Stimulated activated naive CD8-positive, alpha-beta T cell treated with anti-CD3 and anti-CD28 coated beads, Interleukin-15, Interleukin-2, amounts not matched to agents 100 ng/mL and 50 ng/mL, for 24 hours (primary cell): Measurements from ENCODE around the gene ADCY9.

Experiments used
- H3K27ac Mint-ChIP-seq: one replicate; pipeline ENCODE4 v1.8.0; 2021; ENCODE audit warnings: mild to moderate bottlenecking, mixed read lengths
- H3K27me3 Mint-ChIP-seq: one replicate; pipeline ENCODE4 v1.8.0; 2021; ENCODE audit warnings: mixed read lengths
- H3K36me3 Mint-ChIP-seq: one replicate; pipeline ENCODE4 v1.8.0; 2021; ENCODE audit warnings: low read depth, mixed read lengths
- H3K4me1 Mint-ChIP-seq: one replicate; pipeline ENCODE4 v1.8.0; 2021; ENCODE audit warnings: low read depth, mixed read lengths
- H3K4me3 Mint-ChIP-seq: one replicate; pipeline ENCODE4 v1.8.0; 2021; ENCODE audit warnings: mild to moderate bottlenecking, mixed read lengths
- H3K9me3 Mint-ChIP-seq: one replicate; pipeline ENCODE4 v1.8.0; 2021; ENCODE audit warnings: mixed read lengths

ADCY9 gene

GRCh38 chr16:4005281-4005680, 111.0 kb downstream of the ADCY9 start:
- Mint-ChIP-seq H3K36me3 (no peaks in the 10 kb centered on the region), H3K4me1 (peaks cover 4% of the 10 kb centered on the region), H3K27ac (no peak overlapping the region), H3K4me3 (no peak overlapping the region), H3K27me3 (no peaks in the 10 kb centered on the region), H3K9me3 (no peaks in the 10 kb centered on the region)

DNA sequence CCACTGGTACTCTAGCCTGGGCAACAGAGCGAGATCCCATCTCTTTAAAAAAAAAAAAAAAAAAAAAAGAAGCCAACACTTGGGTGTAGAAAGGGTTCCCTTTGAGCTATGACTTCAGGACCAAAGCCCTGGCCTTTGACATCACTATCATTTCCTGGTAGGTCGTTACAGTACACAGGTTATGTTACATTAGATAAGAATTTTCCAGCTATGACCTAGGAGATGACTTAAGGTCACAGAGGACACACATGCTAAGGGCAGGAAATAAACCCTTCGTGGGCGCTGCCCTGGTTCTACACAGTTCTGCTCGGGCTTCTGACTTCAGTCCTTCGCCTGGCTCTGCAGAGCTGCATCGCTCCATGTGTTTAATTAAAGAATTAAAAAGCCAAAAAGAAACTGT, 112.0 kb downstream of the ADCY9 start:
- Mint-ChIP-seq H3K4me1 (peaks cover 13% of the 10 kb centered on the region), H3K4me3 (no peak overlapping the region), H3K27ac (no peak overlapping the region), H3K36me3 (no peaks in the 10 kb centered on the region), H3K9me3 (no peaks in the 10 kb centered on the region), H3K27me3 (no peaks in the 10 kb centered on the region)

DNA sequence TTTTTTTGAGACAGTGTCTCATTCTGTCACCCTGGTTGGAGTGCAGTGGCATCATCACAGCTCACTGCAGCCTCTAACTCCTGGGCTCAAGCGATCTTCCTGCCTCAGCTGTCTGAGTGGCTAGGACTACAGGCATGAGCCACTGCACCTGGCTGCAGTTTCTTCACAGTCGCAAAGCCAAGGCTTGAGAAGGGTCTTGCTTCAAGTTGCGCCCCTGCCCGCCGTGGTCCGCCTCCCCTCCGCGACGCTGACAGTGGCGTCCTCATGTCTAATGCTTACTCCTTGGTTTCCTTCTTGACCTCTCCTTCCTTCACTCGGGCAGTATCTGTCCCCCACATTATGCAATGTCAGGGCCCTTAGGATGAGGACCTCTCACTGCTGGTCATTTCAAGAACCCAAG, 112.7 kb downstream of the ADCY9 start:
- Mint-ChIP-seq H3K4me1 (peaks cover 13% of the 10 kb centered on the region), H3K9me3 (no peaks in the 10 kb centered on the region), H3K4me3 (no peak overlapping the region), H3K27me3 (no peaks in the 10 kb centered on the region), H3K27ac (no peak overlapping the region), H3K36me3 (no peaks in the 10 kb centered on the region)

GRCh38 chr16:4003166-4003565, 113.1 kb downstream of the ADCY9 start:
- H3K4me1 Mint-ChIP-seq = peaks cover 13% of the 10 kb centered on the region
- H3K4me3 Mint-ChIP-seq = no peak overlapping the region
- no peaks in the 10 kb centered on the region for H3K9me3 Mint-ChIP-seq
- H3K27ac Mint-ChIP-seq = no peak overlapping the region
- H3K27me3 Mint-ChIP-seq = no peaks in the 10 kb centered on the region
- no peaks in the 10 kb centered on the region for H3K36me3 Mint-ChIP-seq

DNA sequence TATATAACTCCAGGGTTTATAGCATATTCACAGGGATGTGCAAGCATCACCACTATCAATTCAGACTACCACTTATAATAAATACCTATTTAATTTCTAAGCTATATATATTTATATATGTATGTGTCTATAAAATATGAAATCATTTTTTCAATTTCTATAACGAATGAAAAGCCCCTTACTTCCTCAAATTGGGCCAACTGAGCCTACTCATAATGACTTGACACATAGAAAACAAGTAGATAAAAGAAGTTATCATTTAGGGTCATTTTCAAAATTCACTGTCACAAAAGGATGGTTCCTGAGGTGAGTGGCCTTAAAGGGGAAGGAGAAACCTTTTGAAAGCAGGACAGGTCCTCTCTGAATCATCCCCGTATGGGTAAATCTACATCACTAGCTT, 114.1 kb downstream of the ADCY9 start:
- peaks cover 13% of the 10 kb centered on the region for H3K4me1 Mint-ChIP-seq
- no peaks in the 10 kb centered on the region for H3K9me3 Mint-ChIP-seq
- H3K27ac Mint-ChIP-seq = no peak overlapping the region

GRCh38 chr16:3999479-4000325, 116.5 kb downstream of the ADCY9 start:
- Mint-ChIP-seq H3K27me3 (no peaks in the 10 kb centered on the region), H3K4me3 (no peak overlapping the region), H3K9me3 (no peaks in the 10 kb centered on the region), H3K36me3 (no peaks in the 10 kb centered on the region), H3K27ac (no peak overlapping the region), H3K4me1 (peaks cover 13% of the 10 kb centered on the region)

More for the DNA sequence above, 114.1 kb downstream of the ADCY9 start:
- Mint-ChIP-seq H3K27me3 (no peaks in the 10 kb centered on the region), H3K4me3 (no peak overlapping the region), H3K36me3 (no peaks in the 10 kb centered on the region)

GRCh38 chr16:3998793-3999478, 117.3 kb downstream of the ADCY9 start:
- H3K4me1 Mint-ChIP-seq = peaks cover 13% of the 10 kb centered on the region
- H3K36me3 Mint-ChIP-seq = no peaks in the 10 kb centered on the region
- H3K27ac Mint-ChIP-seq = no peak overlapping the region
- no peaks in the 10 kb centered on the region for H3K27me3 Mint-ChIP-seq
- H3K9me3 Mint-ChIP-seq = no peaks in the 10 kb centered on the region
- no peak overlapping the region for H3K4me3 Mint-ChIP-seq

DNA sequence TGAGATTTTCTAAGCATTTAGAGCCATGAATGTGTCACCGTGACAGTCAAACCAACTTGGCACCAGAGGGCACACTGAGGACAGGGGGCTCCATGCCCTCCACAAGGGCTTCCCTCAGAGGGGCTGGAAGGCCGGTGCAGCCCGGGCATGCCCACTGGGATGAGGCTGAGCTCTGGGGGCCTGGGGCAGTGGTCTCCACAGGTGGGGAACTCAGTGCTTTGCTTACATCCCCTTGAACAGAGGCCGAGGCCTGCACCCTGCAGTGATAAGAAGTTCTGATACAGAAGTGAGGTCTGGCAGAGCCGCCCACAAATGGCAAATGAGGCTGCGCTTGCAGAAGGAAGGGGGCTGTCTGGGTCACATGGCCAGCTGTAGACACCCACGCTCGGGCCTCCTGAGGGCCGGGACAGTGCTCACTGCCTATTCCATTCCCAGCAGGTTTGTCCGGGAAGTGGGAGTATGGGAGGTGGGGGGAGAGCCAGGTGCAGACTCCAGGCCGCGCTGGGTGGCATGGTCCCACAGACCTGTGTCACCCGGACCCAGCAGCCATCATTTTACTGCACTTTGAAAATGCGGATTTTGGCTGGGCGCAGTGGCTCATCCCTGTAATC, 118.9 kb downstream of the ADCY9 start:
- Mint-ChIP-seq H3K27me3 (no peaks in the 10 kb centered on the region), H3K4me3 (no peak overlapping the region), H3K4me1 (peaks cover 13% of the 10 kb centered on the region), H3K27ac (no peak overlapping the region), H3K36me3 (no peaks in the 10 kb centered on the region), H3K9me3 (no peaks in the 10 kb centered on the region)

DNA sequence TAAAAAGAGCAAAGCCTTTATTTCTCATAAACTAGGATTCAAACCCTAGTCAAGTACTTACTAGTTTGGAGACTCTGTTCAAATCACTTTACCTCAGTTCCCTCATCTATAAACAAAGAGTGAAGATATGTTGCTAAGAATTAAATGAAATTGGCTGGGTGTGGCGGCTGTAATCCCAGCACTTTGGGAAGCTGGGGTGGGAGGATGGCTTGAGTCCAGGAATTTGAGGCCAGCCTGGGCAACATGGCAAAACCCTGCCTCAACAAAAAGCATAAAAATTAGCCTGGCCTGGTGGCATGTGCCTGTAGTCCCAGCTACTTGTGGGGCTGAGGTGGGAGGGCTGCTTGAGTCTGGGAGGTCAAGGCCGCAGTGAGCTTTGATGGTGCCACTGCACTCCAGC, 121.2 kb downstream of the ADCY9 start:
- peaks cover 6% of the 10 kb centered on the region for H3K4me1 Mint-ChIP-seq
- no peaks in the 10 kb centered on the region for H3K36me3 Mint-ChIP-seq
- H3K4me3 Mint-ChIP-seq = no peak overlapping the region
- H3K27ac Mint-ChIP-seq = no peak overlapping the region
- no peaks in the 10 kb centered on the region for H3K27me3 Mint-ChIP-seq
- no peaks in the 10 kb centered on the region for H3K9me3 Mint-ChIP-seq

GRCh38 chr16:3993052-3993785, 123.0 kb downstream of the ADCY9 start:
- Mint-ChIP-seq H3K36me3 (no peaks in the 10 kb centered on the region), H3K27ac (no peak overlapping the region), H3K27me3 (no peaks in the 10 kb centered on the region), H3K4me1 (no peaks in the 10 kb centered on the region), H3K4me3 (no peak overlapping the region), H3K9me3 (no peaks in the 10 kb centered on the region)

DNA sequence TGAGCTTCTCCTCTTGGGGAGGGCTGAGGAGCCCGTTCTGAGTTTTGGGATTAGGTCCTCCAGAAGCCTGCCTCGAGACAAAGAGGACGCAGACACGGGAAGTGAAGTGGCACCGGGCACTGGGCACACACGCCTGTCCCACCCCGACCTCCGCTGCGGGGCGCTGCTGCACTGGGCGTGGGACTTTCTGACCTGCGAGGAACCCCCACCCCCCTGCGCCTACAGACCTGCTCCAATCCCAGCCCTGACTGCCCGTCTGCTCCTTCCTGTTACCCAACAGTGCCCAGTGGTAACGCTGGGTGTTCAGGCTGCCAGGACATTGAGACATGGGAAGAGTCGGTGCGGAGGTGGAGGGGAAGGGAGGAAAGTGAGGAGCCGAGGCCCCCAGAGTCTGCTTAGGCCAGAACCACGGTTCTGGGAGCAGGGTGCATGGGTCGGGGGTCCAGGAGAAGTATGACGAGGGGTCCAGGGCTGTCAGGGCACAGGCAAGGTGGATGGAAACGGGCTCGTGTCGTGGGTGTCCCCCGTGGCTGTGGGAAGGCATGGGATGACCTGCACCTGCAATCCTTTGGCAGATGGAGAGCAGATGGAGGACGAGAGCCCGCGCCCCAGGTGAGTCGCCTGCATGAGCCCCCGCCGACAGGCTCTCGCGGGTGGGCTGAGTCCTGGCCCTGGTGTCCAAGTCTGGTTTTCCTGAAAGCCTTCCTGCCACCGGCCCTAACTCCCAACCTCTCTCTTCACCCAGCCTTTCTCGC, 123.8 kb downstream of the ADCY9 start:
- no peaks in the 10 kb centered on the region for H3K27me3 Mint-ChIP-seq
- H3K27ac Mint-ChIP-seq = no peak overlapping the region

GRCh38 chr16:3988824-3989223, 127.4 kb downstream of the ADCY9 start:
- Mint-ChIP-seq H3K27me3 (no peaks in the 10 kb centered on the region), H3K36me3 (no peaks in the 10 kb centered on the region), H3K4me1 (no peaks in the 10 kb centered on the region), H3K27ac (no peak overlapping the region), H3K4me3 (no peak overlapping the region), H3K9me3 (no peaks in the 10 kb centered on the region)

More for the DNA sequence above, 123.8 kb downstream of the ADCY9 start:
- H3K4me1 Mint-ChIP-seq = no peaks in the 10 kb centered on the region
- no peaks in the 10 kb centered on the region for H3K36me3 Mint-ChIP-seq
- H3K4me3 Mint-ChIP-seq = no peak overlapping the region
- H3K9me3 Mint-ChIP-seq = no peaks in the 10 kb centered on the region

GRCh38 chr16:3988011-3988410, 128.2 kb downstream of the ADCY9 start:
- Mint-ChIP-seq H3K27me3 (no peaks in the 10 kb centered on the region), H3K4me3 (no peak overlapping the region), H3K4me1 (peaks cover 4% of the 10 kb centered on the region), H3K36me3 (no peaks in the 10 kb centered on the region), H3K27ac (no peak overlapping the region), H3K9me3 (no peaks in the 10 kb centered on the region)

GRCh38 chr16:3987231-3987630, 129.0 kb downstream of the ADCY9 start:
- Mint-ChIP-seq H3K4me3 (no peak overlapping the region), H3K36me3 (peaks cover 5% of the 10 kb centered on the region), H3K27ac (no peak overlapping the region), H3K9me3 (no peaks in the 10 kb centered on the region), H3K4me1 (peaks cover 7% of the 10 kb centered on the region), H3K27me3 (no peaks in the 10 kb centered on the region)
